ENCODE results near the gene PRXL2B.

Gene PRXL2B

GRCh38 chr1:2602311-2602835 is 15.8 kb downstream of the PRXL2B start:
- no peak overlapping the region for H3K4me3 ChIP-seq (ENCODE audit: low read depth, low read length)
- H3K9ac ChIP-seq (ENCODE audit: low read depth, low read length), result no peak overlapping the region
- no peaks in the 10 kb centered on the region for H3K9me3 ChIP-seq (ENCODE audit: control insufficient read depth, insufficient read depth, low read length)
- H3K36me3 ChIP-seq (ENCODE audit: control insufficient read depth, insufficient read depth, low read length), result no peaks in the 10 kb centered on the region
- H3K27me3 ChIP-seq (ENCODE audit: control insufficient read depth, insufficient read depth, low read length), result no peaks in the 10 kb centered on the region
- H3K4me1 ChIP-seq (ENCODE audit: control insufficient read depth, insufficient read depth, low read length), result no peaks in the 10 kb centered on the region

- Histone ChIP-seq H3K4me3 (ENCODE audit: low read depth, low read length) (no peak overlapping the region), H3K27me3 (ENCODE audit: control insufficient read depth, insufficient read depth, low read length) (no peaks in the 10 kb centered on the region), H3K4me1 (ENCODE audit: control insufficient read depth, insufficient read depth, low read length) (no peaks in the 10 kb centered on the region), H3K9me3 (ENCODE audit: control insufficient read depth, insufficient read depth, low read length) (no peaks in the 10 kb centered on the region), H3K9ac (ENCODE audit: low read depth, low read length) (no peak overlapping the region), H3K36me3 (ENCODE audit: control insufficient read depth, insufficient read depth, low read length) (no peaks in the 10 kb centered on the region)
These were observed 16.4 kb downstream of the PRXL2B start for GRCh38 chr1:2602866-2603520.

- H3K4me1 ChIP-seq (ENCODE audit: control insufficient read depth, insufficient read depth, low read length), result no peaks in the 10 kb centered on the region
- no peaks in the 10 kb centered on the region for H3K27me3 ChIP-seq (ENCODE audit: control insufficient read depth, insufficient read depth, low read length)
- H3K4me3 ChIP-seq (ENCODE audit: low read depth, low read length), result no peak overlapping the region
- H3K36me3 ChIP-seq (ENCODE audit: control insufficient read depth, insufficient read depth, low read length), result no peaks in the 10 kb centered on the region
- no peaks in the 10 kb centered on the region for H3K9me3 ChIP-seq (ENCODE audit: control insufficient read depth, insufficient read depth, low read length)
- H3K9ac ChIP-seq (ENCODE audit: low read depth, low read length), result no peak overlapping the region
These were observed 17.1 kb downstream of the PRXL2B start for GRCh38 chr1:2603521-2604155.

- H3K4me3 ChIP-seq (ENCODE audit: low read depth, low read length), result no peak overlapping the region
- no peaks in the 10 kb centered on the region for H3K36me3 ChIP-seq (ENCODE audit: control insufficient read depth, insufficient read depth, low read length)
These were observed 17.7 kb downstream of the PRXL2B start for GRCh38 chr1:2604156-2604843.

DNA sequence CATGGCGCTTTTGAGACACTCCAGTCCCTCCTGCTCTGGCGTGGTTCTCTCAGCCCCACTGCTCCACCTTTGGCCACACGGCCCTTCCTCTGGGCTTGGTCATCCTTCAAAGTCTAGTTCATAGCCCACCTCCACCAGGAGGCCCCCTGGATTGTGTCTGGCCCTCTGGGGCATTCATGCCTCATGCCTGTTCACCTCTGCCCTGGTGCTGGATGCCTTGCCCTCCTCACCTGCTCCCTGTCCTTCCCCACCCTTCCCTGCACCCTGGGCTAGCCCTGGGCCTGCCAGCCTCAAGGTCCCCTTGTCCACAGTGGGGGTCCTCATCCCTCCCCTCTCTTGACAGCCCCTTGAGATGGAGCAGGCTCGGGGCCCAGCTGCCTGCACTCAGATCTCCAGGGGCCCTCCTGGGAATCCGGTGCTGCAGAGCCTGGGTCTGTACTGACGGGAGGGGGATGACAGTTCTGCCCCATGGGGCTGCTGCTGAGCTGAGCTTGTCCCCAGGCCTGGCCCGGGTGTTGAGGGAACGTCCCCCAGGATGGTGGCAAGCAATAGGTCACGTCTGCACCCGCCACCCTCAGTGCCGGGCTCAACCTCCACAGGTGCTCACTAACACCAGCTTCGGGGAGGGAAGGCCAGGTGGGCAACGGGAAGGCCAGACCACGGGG is 18.4 kb downstream of the PRXL2B start:
- Histone ChIP-seq H3K4me1 (ENCODE audit: control insufficient read depth, insufficient read depth, low read length) (no peaks in the 10 kb centered on the region), H3K9me3 (ENCODE audit: control insufficient read depth, insufficient read depth, low read length) (no peaks in the 10 kb centered on the region), H3K27me3 (ENCODE audit: control insufficient read depth, insufficient read depth, low read length) (no peaks in the 10 kb centered on the region), H3K4me3 (ENCODE audit: low read depth, low read length) (no peak overlapping the region), H3K9ac (ENCODE audit: low read depth, low read length) (no peak overlapping the region), H3K36me3 (ENCODE audit: control insufficient read depth, insufficient read depth, low read length) (no peaks in the 10 kb centered on the region)

More at GRCh38 chr1:2604156-2604843, 17.7 kb downstream of the PRXL2B start:
- Histone ChIP-seq H3K27me3 (ENCODE audit: control insufficient read depth, insufficient read depth, low read length) (no peaks in the 10 kb centered on the region), H3K9ac (ENCODE audit: low read depth, low read length) (no peak overlapping the region), H3K9me3 (ENCODE audit: control insufficient read depth, insufficient read depth, low read length) (no peaks in the 10 kb centered on the region), H3K4me1 (ENCODE audit: control insufficient read depth, insufficient read depth, low read length) (no peaks in the 10 kb centered on the region)

DNA sequence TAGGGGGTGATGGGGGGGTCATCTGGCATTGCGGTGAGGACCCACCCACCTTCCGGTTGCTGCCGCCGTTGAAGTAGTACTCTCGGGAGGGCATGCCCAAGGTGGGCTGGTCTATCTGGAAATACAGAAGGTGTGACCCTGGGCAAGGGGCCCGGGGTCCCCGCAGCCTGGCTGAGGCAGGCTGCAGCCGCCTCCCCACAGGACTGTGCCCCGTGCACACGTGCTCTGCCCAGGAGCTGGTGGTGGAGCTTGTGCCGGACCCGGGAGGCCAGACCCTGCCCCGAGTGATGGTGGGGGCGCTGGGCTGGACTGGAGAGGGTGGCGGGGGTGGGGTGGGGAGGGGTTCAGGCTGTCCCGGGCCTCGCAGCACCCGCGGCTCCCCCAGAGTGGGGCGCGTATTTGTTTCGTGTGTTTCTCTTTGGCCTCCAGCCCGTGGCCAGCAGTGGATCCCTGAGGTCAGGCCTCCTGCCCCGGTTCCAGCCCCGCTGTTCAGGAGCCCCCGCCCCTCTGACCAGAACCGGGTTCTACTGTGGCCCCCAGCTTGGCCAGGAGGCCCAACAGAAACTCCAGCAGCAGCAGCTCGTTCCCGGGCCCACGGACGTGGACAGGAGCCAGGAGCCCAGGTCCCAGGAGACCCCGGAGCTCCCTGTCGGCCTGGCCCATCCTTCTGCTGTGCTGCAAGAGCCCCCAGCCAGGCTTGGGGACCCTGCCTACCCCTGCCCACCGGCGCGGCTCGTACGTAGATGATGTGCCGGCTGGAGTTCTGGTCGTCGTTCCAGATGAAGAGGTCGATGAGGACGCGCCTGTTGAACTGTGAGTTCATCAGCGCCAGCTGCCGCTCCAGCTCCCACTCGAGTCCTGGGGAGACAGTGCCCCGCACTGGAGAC is 19.2 kb downstream of the PRXL2B start:
- no peaks in the 10 kb centered on the region for H3K36me3 ChIP-seq (ENCODE audit: control insufficient read depth, insufficient read depth, low read length)
- H3K9me3 ChIP-seq (ENCODE audit: control insufficient read depth, insufficient read depth, low read length), result no peaks in the 10 kb centered on the region
- H3K4me3 ChIP-seq (ENCODE audit: low read depth, low read length), result no peak overlapping the region
- H3K4me1 ChIP-seq (ENCODE audit: control insufficient read depth, insufficient read depth, low read length), result no peaks in the 10 kb centered on the region
- H3K9ac ChIP-seq (ENCODE audit: low read depth, low read length), result no peak overlapping the region
- H3K27me3 ChIP-seq (ENCODE audit: control insufficient read depth, insufficient read depth, low read length), result no peaks in the 10 kb centered on the region

DNA sequence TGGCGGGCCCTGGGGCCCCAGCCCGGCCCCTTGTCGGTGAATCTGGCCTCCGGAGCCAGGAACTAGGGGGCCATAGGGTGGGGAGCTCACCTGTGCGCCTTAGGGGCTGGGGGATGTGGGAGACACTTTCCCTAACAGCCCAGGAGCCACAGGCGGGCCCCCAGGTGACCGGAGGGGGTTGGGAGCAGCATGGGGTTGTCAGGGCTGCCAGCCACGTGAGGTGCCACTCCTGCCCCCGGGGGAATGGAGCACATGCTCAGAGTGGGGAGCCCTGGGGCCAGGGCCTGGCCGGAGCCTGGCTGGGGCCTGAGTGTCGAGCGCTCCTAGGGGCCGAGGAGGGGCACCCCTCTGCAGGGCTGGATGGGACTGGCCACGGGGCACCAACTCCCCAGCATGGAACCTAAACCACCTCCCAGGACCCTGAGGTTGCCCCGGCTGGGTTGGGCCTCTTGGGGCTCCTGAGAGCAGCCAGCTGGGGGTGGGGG is 19.9 kb downstream of the PRXL2B start:
- H3K36me3 ChIP-seq (ENCODE audit: control insufficient read depth, insufficient read depth, low read length), result no peaks in the 10 kb centered on the region
- H3K9me3 ChIP-seq (ENCODE audit: control insufficient read depth, insufficient read depth, low read length), result no peaks in the 10 kb centered on the region
- no peak overlapping the region for H3K9ac ChIP-seq (ENCODE audit: low read depth, low read length)
- H3K4me1 ChIP-seq (ENCODE audit: control insufficient read depth, insufficient read depth, low read length), result no peaks in the 10 kb centered on the region
- H3K4me3 ChIP-seq (ENCODE audit: low read depth, low read length), result no peak overlapping the region
- no peaks in the 10 kb centered on the region for H3K27me3 ChIP-seq (ENCODE audit: control insufficient read depth, insufficient read depth, low read length)

- peaks cover 5% of the 10 kb centered on the region for H3K4me1 ChIP-seq (ENCODE audit: control insufficient read depth, insufficient read depth, low read length)
- no peaks in the 10 kb centered on the region for H3K36me3 ChIP-seq (ENCODE audit: control insufficient read depth, insufficient read depth, low read length)
- no peaks in the 10 kb centered on the region for H3K9me3 ChIP-seq (ENCODE audit: control insufficient read depth, insufficient read depth, low read length)
- H3K4me3 ChIP-seq (ENCODE audit: low read depth, low read length), result no peak overlapping the region
- no peak overlapping the region for H3K9ac ChIP-seq (ENCODE audit: low read depth, low read length)
- no peaks in the 10 kb centered on the region for H3K27me3 ChIP-seq (ENCODE audit: control insufficient read depth, insufficient read depth, low read length)
These were observed 20.5 kb downstream of the PRXL2B start for GRCh38 chr1:2606881-2607621.

DNA sequence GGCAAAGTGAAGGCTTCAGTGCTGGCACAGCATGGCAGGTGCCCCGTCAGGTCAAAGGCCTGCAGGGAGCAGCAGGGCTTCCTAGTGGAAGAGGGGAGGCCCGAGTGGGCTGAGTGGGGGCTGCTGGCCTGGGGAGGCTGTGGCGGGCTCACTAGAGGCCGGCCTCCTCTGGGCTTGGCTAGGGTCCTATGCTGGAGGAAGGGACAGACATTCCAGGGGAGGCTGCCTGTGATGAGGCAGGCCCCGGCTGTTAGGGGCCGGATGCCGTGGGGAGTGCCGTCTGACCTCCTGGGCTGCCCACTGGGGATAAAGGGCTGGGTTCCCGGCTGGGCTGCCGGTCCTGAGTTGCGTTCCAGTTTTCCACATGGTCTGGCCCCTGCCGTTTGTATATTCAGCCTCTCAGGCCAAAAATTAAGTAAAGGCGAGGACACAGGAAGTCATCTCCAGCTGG is 21.1 kb downstream of the PRXL2B start:
- no peak overlapping the region for H3K9ac ChIP-seq (ENCODE audit: low read depth, low read length)
- H3K4me3 ChIP-seq (ENCODE audit: low read depth, low read length), result no peak overlapping the region
- no peaks in the 10 kb centered on the region for H3K27me3 ChIP-seq (ENCODE audit: control insufficient read depth, insufficient read depth, low read length)
- no peaks in the 10 kb centered on the region for H3K36me3 ChIP-seq (ENCODE audit: control insufficient read depth, insufficient read depth, low read length)
- H3K4me1 ChIP-seq (ENCODE audit: control insufficient read depth, insufficient read depth, low read length), result peaks cover 5% of the 10 kb centered on the region
- H3K9me3 ChIP-seq (ENCODE audit: control insufficient read depth, insufficient read depth, low read length), result no peaks in the 10 kb centered on the region

DNA sequence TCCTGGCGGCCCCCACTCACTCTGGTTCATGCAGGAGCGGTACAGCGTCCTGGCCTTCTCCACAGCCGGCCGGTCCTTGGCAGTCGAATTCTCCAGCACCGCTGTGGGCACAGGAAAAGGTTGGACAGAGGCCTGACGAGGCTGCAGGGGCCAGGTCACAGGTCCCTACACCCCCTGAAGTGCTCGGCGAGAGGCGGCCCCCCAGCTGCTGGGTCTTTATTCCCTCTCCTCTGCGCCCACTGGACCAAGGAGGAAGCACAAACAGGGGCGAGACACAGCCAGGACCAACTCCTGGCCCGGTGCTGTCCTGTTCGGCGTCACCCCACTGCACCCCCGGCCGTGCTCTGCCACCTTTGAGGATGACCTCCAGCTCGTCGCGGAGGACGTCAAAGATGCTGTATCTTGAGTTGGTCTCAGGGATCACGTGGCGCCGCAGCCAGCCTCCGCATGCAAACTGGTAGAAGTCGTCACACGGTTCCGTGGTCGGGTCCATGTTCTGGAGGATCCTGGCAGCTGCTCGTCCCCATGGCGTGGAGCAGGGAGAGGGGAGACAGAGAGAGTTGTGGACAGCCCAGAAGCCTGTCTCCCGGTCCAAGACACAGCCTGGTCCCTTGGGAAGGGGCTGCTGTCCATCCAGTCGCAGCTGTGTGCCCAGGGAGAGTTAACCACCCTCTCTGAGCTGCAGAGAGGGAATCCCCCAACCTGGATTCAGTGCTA is 22.9 kb downstream of the PRXL2B start:
- H3K4me3 ChIP-seq (ENCODE audit: low read depth, low read length), result no peak overlapping the region
- H3K27me3 ChIP-seq (ENCODE audit: control insufficient read depth, insufficient read depth, low read length), result no peaks in the 10 kb centered on the region
- no peak overlapping the region for H3K9ac ChIP-seq (ENCODE audit: low read depth, low read length)
- H3K4me1 ChIP-seq (ENCODE audit: control insufficient read depth, insufficient read depth, low read length), result peaks cover 5% of the 10 kb centered on the region
- no peaks in the 10 kb centered on the region for H3K9me3 ChIP-seq (ENCODE audit: control insufficient read depth, insufficient read depth, low read length)
- H3K36me3 ChIP-seq (ENCODE audit: control insufficient read depth, insufficient read depth, low read length), result no peaks in the 10 kb centered on the region

Data from iPS-15b (cell line).